Measurements from ENCODE around the gene EEFSEC. TPM values are rescaled to one million over a fixed set of nuclear protein-coding genes. Genes with fewer than 3 reads are reported as not detected.

EEFSEC gene
- total RNA-seq, 1 experiment from 2014 or later, result 9.5 TPM

GRCh38 chr3:128435561-128435960, 282.3 kb downstream of the EEFSEC start:
- no CpG with 5 or more reads among the region's 5 CpGs for WGBS (ENCODE audit: extremely low coverage, insufficient read length, low lambda C conversion rate)
- H3K27ac Mint-ChIP-seq, result no peak overlapping the region

More at GRCh38 chr3:128435561-128435960, 282.3 kb downstream of the EEFSEC start:
- no peak overlapping the region for H3K4ac ChIP-seq (ENCODE audit: low read depth, low read length)
- H2AFZ ChIP-seq (ENCODE audit: low read length), result no peak overlapping the region
- H2AK5ac ChIP-seq (ENCODE audit: insufficient read length, low read length), result no peak overlapping the region
- Mint-ChIP-seq H3K9me3 (no peaks in the 10 kb centered on the region; a peak in 1 of 5 replicates), H3K4me3 (no peak overlapping the region), H3K4me1 (peaks cover 46 to 57% of the 10 kb centered on the region in 2 experiments), H3K36me3 (ENCODE audit: insufficient read depth in 1 of 3, low read depth in 3 of 3) (no peaks in the 10 kb centered on the region; a peak in 2 of 7 replicates), H3K27me3 (ENCODE audit: low read depth) (peaks cover 76% of the 10 kb centered on the region)
- H3K79me1 ChIP-seq (ENCODE audit: insufficient read depth, low read depth, low read length, poor library complexity, severe bottlenecking), result no peaks in the 10 kb centered on the region
- no peak overlapping the region for H4K8ac ChIP-seq (replicated peaks; ENCODE audit: insufficient read length, low read depth, low read length)
- no peak overlapping the region for H3K23ac ChIP-seq (ENCODE audit: insufficient read length, low read depth, low read length)
- no peak overlapping the region for H3K4me2 ChIP-seq (ENCODE audit: insufficient read depth, insufficient read length, low read length)
- H3K27me3 ChIP-seq (ENCODE audit: insufficient read depth, low read length), result peaks cover 12% of the 10 kb centered on the region; the same call in 1 of the 2 replicates
- no peak overlapping the region for H2BK12ac ChIP-seq (ENCODE audit: insufficient read length, low read depth, low read length)
- H2BK20ac ChIP-seq (ENCODE audit: low read depth, low read length, poor library complexity, severe bottlenecking), result no peak overlapping the region
- H3K18ac ChIP-seq (ENCODE audit: insufficient read length, low read depth, low read length), result no peak overlapping the region
- no peak overlapping the region for H4K5ac ChIP-seq (ENCODE audit: insufficient read length, low read depth, low read length)
- no peak overlapping the region for H4K91ac ChIP-seq (ENCODE audit: insufficient read length, low read depth, low read length)
- H2BK15ac ChIP-seq (ENCODE audit: low read depth, low read length), result no peak overlapping the region
- TF ChIP-seq, protein P1, sequence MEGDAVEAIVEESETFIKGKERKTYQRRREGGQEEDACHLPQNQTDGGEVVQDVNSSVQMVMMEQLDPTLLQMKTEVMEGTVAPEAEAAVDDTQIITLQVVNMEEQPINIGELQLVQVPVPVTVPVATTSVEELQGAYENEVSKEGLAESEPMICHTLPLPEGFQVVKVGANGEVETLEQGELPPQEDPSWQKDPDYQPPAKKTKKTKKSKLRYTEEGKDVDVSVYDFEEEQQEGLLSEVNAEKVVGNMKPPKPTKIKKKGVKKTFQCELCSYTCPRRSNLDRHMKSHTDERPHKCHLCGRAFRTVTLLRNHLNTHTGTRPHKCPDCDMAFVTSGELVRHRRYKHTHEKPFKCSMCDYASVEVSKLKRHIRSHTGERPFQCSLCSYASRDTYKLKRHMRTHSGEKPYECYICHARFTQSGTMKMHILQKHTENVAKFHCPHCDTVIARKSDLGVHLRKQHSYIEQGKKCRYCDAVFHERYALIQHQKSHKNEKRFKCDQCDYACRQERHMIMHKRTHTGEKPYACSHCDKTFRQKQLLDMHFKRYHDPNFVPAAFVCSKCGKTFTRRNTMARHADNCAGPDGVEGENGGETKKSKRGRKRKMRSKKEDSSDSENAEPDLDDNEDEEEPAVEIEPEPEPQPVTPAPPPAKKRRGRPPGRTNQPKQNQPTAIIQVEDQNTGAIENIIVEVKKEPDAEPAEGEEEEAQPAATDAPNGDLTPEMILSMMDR (conservative IDR thresholded peaks at IDR 0.05), result no peak
- H3K14ac ChIP-seq (ENCODE audit: insufficient read depth, low read length), result no peak overlapping the region
- no peaks in the 10 kb centered on the region for H3K79me2 ChIP-seq (ENCODE audit: insufficient read depth, low read length)
- H3K9me3 ChIP-seq (ENCODE audit: control insufficient read depth, low read depth, low read length), result no peaks in the 10 kb centered on the region
- no peak overlapping the region for H2BK120ac ChIP-seq (ENCODE audit: low read depth, low read length, poor library complexity, severe bottlenecking)
- peaks cover 2% of the 10 kb centered on the region; the same call in 1 of the 2 replicates for H3K4me1 ChIP-seq (ENCODE audit: insufficient read depth, low read length)
- no peak for DNase-seq
- H3K9ac ChIP-seq (ENCODE audit: extremely low read depth, insufficient read length, low read length), result no peak overlapping the region
- no peak overlapping the region for H3K27ac ChIP-seq (ENCODE audit: insufficient read length, low read depth, low read length)
- no peak overlapping the region for H3T11ph ChIP-seq (ENCODE audit: low read length)
- H4K20me1 ChIP-seq (ENCODE audit: control insufficient read depth, insufficient read depth, insufficient read length), result no peaks in the 10 kb centered on the region
- no peak overlapping the region for H3K56ac ChIP-seq (ENCODE audit: insufficient read length, low read depth, low read length)
- peaks cover 7% of the 10 kb centered on the region for H3K23me2 ChIP-seq (ENCODE audit: insufficient read length, low read depth, low read length, poor library complexity, severe bottlenecking)
- H2BK5ac ChIP-seq (ENCODE audit: insufficient read length, low read length), result no peak overlapping the region
